HG03457 (cell line): Measurements from ENCODE around the gene GPR171.
A peak's percentile ranks its signal among the peaks of the same experiment; 100 is the strongest.
"Not testable (repeated sequence)": the region's sequence is repeated elsewhere in the genome, so short reads cannot be mapped to it uniquely, and the experiment has no call there.

Source experiments
- ATAC-seq: cut with Tn5 transposase; IDR thresholded peaks from one replicate; pipeline ENCODE4 v1.9.1; 2021; ENCODE audit warnings: moderate number of reproducible peaks; ENCODE audit not compliant: unreplicated experiment

Gene GPR171

GRCh38 chr3:151182349-151183079, 20.5 kb downstream of the GPR171 start:
- no peak for ATAC-seq

DNA sequence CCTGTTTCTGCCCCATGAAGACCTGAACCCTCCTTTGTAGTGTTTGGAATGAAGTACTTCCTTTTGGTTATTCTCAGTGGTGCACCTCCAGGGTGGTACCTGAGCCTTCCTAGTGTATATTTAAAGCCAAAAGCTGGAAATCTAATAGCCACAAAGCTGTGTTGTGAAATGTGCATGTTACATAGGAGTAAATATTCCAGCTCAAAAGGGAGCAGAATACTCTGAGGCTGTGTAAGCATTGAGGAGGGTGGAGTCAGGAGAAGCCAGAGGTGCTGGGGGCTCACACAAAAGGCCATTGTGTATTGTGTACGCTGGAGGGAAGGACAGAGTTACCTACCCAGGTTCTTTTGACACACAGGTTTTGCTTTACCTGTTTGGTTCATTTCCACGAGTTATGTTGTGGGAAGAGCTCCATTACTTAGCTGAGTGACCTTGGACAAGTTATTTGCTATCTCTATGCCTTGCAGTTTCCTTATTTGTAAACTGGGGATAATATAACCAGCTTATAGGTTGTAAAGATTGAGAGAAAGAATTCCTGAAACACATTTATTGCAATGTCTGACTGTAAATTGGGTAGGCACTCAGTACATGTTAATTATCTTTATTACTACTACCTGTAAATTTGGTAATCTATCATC, 24.7 kb downstream of the GPR171 start:
- ATAC-seq, result no peak

DNA sequence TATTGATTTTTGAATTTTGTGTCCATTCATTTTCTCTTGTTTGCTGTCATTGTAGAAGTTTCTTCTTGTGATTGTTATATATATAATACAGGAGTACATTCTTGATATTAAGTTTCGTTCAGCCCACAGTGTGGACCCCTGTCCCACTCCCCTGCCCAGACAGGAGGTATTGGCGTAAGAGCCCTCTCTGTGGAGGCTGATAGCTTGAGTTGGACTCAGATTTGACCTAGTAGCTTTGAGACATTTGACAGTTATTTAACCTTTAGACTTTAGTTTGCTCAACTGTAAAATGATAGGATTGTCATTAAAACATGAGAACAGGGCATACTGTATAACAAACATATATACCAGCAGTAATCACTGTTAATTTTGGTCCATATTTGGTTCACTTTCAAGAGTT, 27.1 kb downstream of the GPR171 start:
- ATAC-seq, result no peak

GRCh38 chr3:151174351-151174750, 28.7 kb downstream of the GPR171 start:
- no peak for ATAC-seq

- ATAC-seq, result peak; percentile 78
Observed at GRCh38 chr3:151171145-151171757, 31.8 kb downstream of the GPR171 start.

- not testable (repeated sequence) for ATAC-seq
Observed at GRCh38 chr3:151169948-151170679, 32.9 kb downstream of the GPR171 start.

DNA sequence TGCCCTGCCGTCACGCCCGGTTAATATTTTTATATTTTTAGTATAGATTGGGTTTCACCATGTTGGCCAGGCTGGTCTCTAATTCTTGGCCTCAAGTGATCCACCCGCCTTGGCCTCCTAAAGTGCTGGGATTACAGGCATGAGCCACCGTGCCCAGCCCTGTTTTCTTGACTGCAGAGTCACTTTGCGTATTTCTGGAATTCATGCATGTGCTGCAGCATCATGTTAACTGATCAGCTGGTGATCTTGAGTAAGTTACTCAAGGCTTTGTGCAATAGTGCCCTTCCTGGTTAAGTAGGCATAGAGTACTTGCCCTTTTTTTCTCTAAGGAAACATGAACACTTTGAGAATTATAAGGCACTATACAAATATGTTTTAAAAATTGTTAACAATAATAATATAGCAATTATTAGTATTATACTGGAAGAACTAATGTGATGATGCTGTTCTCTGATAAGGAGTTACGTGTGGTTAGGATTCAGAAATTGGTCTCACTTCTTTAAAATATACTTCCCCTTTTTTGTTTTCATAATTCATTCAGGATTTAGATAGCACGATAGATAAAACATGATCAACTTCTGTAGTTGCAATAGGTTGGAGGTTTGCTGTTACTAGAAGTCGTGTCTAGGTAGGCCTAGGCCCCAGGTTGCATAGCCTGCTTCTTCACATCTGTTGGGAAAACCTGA, 33.6 kb downstream of the GPR171 start:
- no peak for ATAC-seq

GRCh38 chr3:151168269-151169094, 34.5 kb downstream of the GPR171 start:
- ATAC-seq, result peak; percentile 45

DNA sequence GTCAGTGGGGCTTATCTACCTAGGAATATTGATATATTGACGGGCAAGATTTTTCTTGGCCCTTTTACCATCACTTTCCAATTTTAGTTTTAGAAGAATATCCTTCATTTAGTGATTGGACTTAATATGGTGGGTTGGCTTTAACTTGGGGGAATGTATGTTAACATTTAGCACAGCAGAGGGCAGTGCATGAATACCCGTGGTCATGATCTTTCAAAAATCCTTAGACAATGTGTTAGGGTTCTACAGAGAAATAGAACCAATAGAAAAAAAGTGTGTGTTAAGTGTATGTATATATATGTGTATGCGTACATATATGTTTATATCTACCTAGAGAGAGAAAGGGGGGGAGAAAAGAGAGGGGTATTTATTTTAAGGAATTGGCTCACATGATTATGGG, 36.9 kb downstream of the GPR171 start:
- ATAC-seq, result no peak

GRCh38 chr3:151165226-151165625, 37.8 kb downstream of the GPR171 start:
- ATAC-seq, result no peak

DNA sequence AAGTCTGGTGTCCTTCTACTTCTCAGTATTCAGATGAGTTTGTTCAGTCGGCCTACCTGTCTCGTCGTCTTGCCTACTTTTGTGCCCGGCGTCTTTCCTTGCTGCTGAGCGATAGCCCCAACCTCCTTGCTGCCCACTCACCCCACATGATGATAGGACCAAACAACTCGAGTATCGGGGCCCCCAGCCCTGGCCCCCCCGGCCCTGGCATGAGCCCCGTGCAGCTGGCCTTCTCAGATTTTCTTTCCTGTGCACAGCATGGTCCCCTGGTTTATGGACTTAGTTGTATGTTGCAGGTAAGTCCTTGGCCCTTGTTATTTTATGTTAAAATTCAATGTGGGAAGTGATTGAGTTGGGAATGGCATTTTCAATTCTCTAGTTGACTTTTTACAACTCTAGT, 43.2 kb downstream of the GPR171 start:
- ATAC-seq, result no peak

GRCh38 chr3:151156618-151157216, 46.3 kb downstream of the GPR171 start:
- no peak for ATAC-seq

DNA sequence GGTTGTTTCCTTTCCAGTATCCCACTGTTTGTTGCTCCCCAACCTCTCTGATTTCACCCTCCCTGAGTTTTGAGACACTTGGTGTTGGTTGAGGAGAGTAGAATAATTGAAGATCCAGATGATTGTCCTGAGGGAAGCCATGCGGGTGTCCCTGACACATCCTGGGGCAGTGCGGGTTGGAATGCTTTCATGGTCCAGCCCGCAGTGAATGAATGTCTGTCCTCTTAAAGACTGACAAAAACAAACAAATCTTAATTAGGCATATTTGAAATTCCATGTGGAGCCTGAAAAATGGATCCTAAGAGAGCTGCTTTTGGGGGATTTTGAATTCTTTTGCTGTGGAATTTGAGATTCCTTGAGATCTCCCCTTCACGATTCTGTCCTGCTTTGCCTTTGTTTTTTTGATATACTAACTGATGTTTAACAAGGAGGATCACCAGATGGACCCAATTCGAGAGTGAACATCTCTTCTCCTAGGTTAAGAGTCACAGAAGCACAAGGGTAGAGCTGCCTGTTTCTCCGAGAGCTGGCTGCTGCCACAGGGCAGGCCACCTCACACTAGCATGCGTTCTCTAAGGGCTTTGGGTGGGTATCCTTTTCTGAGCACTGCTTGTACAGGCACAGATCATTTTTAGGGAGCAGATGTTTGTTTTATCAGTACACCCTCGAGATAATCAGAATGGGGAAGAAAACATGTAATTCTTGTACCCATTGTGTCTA, 47.4 kb downstream of the GPR171 start:
- ATAC-seq, result no peak

DNA sequence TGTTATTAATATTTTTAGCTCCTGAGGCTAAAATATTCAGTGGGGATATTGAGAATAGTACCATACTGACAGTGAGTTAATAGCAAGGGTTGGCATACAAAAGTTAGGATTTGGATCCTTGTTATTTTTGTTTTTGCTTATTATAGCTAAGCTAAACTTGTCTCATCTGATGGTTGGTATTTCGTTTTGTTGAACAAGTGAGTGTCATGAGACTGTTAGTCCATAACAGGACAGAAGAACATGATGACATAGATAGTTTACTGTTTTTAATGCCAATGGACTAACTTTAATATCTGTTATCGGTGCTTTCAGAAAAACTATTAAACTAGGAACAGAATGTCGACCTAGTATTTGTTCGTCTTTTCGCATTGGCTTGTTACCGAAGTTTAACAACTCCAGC, 48.5 kb downstream of the GPR171 start:
- no peak for ATAC-seq

DNA sequence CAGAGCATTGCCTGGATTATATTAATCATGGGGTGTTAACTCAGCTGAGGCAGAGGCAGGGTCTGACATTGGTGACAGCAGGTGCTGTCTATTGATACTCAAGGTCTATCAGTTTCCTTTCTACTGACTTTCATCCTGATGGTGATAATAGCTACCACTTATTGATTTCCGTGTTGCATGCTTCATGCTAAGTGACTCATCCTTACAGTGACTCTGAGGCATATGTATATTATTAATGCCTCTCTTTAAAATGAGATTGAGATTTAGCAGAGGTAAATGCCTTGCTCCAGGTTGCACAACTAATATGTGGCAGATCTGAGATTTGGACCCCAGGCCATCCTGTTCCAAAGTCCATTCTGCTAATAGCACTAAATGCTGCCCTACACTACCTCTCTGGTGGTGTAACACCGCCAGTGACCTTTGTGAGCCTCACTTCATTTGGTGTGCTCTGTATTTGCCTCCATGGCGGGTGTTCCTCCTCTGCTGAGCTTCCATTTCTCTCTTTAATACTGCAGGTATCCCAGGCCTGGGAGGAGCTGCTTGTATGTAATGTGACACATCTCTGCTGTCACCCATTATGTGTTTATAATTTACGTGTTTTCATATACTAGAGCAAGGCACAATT, 50.4 kb downstream of the GPR171 start:
- ATAC-seq, result no peak
